Measurements from ENCODE around the gene SSBP4.

SSBP4 gene

DNA sequence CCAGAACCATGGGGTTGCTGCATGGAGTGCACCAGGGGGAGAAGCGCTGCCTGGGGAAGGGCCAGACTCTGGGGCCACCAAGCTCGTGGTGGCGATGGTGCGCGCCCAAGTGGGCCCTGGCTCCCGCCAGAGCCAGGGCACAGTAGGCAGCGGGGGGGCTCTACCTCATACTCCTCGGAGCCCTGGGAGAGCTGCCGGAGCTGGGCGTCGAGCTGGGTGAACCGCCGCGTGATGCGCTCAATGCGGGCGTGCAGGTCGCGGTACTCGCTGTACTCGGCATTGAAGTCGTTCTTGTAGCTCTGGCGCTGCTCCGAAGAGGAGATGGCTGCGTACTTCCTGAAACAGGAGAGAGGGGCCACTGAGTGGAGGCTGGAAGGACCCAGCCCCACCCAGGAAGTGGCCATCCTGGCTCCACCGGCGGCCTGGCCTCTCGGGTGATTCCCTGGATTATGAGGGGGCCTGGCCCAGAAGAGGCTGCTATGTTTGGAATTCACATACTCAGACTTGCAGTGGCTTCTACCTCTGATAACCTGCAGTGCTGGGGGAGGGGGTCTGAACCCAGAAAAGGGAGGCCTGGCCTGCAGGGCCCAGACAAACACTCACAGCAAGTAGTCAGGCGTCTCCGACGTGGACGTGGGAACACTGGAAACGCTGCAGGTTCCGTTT, 27.1 kb downstream of the SSBP4 start:
- DNase-seq: no peak

- no peak for DNase-seq
These were observed 27.7 kb downstream of the SSBP4 start for GRCh38 chr19:18446811-18447359.

- DNase-seq: no peak
These were observed 30.4 kb downstream of the SSBP4 start for GRCh38 chr19:18449552-18449951.

DNA sequence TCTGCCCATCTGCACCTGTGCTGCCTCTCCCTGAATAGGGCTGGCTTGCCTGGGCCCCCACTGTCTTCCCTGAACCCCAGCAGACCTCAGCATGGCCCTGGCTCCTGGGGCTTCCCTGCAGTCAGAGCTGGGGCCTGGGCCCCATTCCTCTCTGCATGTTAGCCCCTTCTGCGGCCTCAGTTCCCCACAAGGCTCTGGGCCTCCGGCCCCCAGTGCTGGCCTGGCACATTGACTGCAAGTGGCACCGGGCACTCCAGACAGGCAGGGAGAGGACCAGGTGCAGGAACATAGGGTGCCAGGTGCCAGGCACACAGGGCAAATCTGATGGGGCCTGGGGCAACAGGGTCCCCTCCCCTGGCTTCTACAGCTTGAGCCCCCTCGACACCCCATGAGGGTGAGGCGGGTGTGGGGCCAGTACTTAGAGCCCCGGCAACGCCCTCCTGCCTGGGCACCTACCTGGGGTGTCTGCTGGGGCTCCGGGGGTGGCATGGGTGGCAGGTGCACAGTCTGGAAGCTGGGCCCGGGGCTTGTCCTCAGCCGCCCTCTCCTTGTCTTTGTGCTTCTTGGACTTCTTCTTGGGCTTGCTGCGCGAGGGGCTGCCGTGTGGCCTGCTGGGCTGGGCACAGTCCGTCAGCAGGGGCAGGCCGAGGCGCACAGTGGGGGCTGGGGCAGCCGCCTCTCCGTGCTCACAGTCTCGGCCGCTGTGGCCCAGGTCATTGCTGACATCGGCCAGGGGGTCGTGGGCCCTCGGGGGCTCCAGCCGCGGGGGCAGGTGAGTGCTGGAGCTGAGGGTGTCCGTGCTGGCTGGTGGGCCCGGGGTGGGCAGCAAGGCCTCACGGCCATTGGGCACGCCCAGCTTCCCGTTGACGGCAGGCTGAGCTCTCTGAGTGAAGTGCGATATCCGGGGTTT, 31.1 kb downstream of the SSBP4 start:
- DNase-seq: no peak

DNA sequence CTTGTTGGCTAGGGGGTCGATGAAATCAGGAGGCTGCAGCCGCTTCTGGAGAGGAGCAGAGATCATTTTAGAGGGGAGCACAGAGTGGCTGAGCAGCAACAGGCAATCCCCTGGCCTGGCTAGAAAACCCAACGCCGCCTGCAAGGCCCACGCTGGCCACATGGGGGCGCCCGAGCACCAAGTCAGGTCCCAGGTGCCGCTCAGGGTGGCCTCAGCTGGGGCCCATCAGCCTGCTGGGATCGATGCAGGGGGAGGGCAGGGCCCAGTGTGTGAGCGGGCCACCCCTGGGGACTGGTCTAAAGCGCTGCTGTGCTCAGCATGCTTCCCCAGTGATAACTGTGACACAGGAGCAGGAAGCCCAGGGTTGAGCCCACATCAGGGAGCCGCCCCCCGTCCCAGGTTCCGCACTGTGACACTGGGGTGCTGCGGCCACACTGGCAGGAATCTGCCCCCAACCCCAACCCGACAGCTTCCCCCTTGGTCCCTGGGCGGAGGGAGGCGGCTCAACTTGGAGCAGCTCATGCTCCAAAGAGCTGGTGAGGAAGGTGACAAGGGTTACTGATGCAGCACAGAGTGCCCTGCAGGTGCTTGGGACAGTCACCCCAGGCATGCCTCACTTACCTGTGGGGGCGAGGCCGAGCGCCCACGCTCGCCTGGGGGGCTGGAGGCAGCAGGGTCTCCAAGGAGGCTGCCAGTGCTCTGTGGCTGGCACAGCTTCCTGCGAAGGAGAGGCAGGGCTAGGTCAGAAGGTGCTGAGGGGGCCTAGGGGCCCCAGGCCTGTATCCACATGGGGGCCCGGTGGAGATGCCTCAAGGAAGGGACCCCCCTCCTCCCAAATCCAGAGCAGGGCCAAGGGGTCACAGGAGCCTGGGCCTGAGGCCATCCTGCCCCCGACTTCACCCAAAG, 32.0 kb downstream of the SSBP4 start:
- peak; percentile 79 to 89 for DNase-seq

- DNase-seq: no peak
These were observed 33.2 kb downstream of the SSBP4 start for GRCh38 chr19:18452386-18452785.

DNA sequence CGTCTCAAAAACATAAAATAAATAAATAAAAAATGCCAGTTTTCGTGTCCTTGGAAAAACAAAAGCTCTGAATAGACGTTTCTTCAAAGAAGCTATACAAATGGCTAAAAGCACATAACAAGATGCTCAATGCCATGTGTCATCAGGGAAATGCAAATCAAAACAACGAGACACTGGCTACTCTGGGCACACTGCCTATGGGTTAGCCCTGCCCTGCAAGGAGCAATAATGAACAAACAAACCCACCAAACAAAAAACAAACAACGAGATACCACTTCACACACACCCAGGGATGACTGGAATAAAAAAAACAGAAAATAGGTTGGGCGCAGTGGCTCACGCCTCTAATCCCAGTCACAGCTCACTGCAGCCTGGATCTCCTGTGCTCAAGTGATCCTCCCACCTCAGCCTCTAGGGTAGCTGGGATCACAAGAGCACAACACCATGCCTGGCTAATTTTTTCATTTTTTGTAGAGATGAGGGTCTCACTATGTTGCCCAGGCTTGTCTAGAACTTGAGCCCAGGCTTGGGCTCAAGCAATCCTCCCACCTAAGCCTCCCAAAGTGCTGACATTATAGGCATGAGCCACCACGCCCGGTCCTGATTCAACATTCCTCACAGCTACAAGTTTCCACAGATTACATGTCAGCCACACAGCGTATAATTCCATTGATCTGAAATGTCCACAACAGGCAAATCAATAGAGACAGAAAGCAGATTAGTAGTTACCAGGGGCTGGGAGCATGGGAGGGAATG, 34.2 kb downstream of the SSBP4 start:
- DNase-seq: no peak

GRCh38 chr19:18456279-18456678, 37.1 kb downstream of the SSBP4 start:
- no peak for DNase-seq

GRCh38 chr19:18456974-18457373, 37.8 kb downstream of the SSBP4 start:
- DNase-seq: no peak

DNA sequence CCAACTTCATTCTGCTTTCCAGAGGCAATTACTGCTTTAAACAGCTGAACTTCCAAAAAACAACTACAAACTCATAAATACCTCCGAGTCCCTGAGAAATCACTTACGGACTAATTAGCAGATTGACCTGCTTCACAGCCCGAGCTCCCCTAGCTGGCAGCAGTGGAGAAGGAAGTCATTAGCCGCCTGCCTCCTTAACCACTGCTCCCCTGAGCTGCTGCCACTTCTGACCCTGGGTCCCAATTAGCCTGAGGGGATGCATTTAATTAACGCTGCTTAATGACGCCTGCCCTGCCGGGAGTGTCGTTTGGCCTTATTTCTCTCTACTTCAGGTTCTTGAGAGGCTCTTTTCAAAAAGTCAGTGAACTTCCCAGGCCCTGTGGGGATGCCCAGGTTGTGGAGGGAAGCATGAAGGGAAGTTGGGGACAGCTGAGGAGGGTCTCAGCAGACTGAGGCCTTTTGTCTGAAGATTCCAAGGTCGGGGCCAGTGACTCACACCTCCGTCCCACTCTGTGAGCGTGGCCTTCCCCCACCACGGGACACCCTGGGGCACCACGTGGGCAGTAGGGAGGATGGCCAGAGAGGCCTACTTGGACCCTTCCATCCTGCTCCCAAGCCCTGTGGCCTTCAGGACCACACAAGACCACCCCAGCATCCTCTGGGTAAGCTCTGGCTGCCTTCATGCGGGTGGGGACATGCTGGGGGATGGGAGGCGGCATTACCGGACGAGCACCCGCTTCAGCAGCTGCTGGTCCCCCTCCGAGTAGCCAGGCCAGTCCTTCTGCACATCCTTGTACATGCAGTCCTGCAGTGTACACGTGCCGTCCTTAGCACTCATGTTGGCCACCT, 38.5 kb downstream of the SSBP4 start:
- DNase-seq: no peak

DNA sequence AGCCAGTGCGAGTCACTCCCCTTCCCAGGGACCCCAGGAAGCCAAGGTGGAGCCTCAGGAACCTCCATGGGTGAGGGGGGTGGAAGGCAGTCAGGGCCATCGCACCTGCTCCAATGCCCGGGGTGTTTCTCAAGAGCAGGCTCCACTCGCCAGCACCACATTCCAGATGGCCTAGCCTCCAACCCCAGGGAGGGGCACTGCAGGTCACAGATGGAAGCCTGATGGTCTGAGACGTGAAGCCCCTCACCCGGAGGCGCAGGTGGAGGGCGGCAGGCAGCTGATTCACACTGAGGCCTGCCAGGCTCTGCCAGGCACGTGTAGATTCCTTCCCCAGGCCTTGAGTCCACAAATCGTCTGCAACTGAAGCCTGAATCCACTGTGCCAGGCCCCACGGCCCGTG, 41.7 kb downstream of the SSBP4 start:
- no peak for DNase-seq

GRCh38 chr19:18461471-18461870, 42.3 kb downstream of the SSBP4 start:
- DNase-seq: no peak

DNA sequence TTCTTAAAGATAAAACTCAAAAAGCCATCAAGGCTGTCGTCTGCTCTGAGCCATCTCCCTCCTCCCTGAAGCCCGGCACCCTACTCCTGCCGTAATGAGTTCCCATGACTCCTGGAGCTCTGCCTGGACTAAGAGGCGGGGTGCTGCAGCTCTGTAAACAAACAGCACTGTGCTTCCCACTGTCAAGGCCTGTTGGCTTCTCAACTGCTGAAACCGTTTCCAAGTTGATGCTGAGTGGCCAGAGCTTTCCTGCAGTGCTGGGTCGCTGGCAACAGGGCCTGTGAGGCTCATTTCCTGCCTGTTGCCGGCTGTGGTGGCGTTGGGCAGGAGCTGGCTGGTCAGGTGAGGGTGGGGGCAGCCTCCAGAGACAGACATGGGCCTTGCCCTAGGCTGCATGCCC, 45.4 kb downstream of the SSBP4 start:
- DNase-seq: no peak

DNA sequence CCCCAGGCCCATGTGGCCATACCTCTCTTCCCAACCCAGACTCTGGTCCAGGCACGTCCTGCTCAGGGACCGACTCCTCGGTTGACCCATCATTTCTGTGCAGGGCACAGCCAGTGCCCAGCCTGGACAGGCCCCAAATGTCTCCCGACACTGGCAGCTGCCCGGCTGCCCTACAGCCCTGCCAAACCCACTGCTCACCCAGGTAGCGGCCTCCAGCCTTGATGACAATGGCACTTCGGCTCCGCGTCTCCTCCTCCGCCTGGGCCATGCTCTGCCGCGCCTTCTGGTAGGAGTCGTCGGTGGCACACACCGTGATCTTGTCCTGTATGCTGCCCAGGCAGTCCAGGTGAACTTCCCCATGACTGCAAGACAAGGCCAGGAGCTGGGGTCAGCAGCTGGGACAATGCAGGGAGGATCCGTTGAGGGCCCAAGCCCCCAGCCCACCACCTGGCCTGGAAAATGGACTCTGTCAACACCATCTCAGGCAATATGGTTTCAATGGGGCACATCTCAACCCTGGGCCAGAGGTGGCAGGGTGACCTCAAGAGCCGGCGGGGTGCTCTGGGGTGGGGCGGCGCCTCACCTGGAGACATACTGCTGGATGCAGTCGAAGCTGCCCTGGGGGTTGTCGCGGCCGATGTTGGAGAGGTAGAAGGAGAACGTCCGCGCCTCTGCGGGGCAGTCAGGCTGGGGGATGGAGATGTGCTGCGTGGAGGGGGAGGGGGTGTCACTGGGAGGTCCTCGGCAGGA, 46.2 kb downstream of the SSBP4 start:
- DNase-seq: no peak

GRCh38 chr19:18465964-18466339, 46.8 kb downstream of the SSBP4 start:
- DNase-seq: no peak

DNA sequence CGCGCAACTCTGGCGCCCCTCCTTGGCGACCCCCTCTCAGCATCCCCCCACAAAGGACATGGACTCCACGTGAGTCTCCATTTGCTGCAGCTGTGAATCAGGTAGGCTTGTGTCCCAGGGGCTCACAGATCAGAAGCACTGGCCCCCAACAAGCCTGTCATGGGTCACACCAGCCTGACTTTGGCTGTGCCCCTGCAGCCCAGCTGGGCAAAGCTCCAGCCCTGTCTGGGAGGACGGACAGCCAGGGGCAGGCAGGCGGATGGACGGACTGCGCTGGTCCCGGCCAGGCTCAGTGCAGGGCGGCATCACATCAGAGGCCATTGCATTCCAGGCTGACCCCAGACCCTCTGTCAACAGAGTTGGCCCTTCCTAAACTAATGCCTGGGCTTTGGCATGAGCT, 47.2 kb downstream of the SSBP4 start:
- DNase-seq: no peak

- DNase-seq: no peak
These were observed 48.8 kb downstream of the SSBP4 start for GRCh38 chr19:18467978-18468377.

- no peak for DNase-seq
These were observed 49.3 kb downstream of the SSBP4 start for GRCh38 chr19:18468517-18468916.

GRCh38 chr19:18469069-18469846, 50.1 kb downstream of the SSBP4 start:
- peak; percentile 54 to 59 for DNase-seq

DNA sequence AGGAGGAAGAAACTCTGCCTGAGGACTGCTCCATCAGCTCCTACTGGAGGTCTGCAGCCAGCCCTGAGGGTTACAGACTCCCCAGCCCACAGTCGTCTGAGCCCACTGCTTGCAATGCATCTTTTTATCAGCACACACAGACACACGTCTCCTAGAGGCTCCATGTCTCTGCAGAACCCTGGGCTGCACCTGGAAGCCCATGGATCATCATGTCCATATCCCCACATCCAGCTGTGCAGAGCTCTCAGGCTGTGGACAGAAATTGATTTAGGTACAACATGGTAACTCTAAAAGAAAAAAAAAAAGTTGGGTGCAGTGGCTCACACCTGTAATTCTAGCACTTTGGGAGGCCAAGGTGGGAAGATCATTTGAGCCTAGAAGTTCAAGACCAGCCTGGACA, 51.6 kb downstream of the SSBP4 start:
- DNase-seq: no peak
